Measurements from ENCODE around the gene WNT11. TPM values are rescaled to one million over a fixed set of nuclear protein-coding genes. Genes with fewer than 3 reads are reported as not detected.
A peak's percentile ranks its signal among the peaks of the same experiment; 100 is the strongest.

Gene WNT11
- total RNA-seq, 3 donors from 2014 or later (not counting 1 experiment from before 2014, with no cell fraction given) = 0.47 to 1.3 (median 0.80) TPM

DNA sequence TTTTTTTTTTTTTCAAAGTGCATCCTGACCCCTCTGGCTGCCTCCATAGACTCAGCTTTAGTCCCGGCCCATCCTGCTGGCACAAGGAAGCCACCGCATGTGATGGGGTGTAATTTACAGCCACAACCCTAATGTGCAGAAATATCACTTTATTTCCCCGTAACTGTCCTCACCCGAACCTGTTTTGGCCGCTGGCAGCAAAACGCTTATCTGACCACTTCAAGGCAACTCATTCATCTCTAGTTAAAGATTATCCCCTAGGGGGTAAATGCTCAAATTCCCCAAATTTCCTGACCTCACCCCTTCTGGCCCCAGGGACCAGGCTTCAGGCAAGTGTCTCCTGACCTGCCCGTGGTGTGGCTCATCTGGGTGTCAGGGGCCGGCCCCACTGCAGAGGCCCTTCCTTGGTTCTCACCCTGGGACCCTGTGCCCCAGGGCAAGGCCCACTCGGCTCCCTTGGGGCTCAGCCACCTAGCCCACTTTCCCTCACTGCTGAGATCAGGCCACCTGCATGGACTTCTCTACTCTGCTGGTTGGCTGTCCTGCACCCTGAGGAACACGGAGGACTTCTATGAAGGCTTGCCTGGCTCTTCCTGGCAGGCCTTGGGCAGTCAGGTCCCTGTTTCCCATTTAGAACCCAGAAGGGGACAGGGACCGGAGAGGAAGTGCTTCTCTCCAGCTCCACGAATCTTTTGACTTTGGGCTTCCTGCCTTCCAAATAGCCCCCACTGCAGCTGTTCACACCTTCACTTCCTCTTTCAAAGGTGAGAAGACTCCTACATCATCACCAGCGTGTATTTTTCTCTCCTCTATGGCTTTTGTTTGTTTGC is 53.3 kb downstream of the WNT11 start:
- Histone ChIP-seq H3K36me3 (ENCODE audit: control insufficient read depth, insufficient read depth, low read length) (no peaks in the 10 kb centered on the region), H3K27me3 (ENCODE audit: control insufficient read depth, insufficient read depth, low read length) (no peaks in the 10 kb centered on the region), H3K4me3 (ENCODE audit: low read length) (peak overlapping the region; percentile 34), H3K9me3 (ENCODE audit: control insufficient read depth, insufficient read depth, low read length) (no peaks in the 10 kb centered on the region), H3K4me1 (ENCODE audit: control insufficient read depth, insufficient read depth, low read length) (peaks cover 30% of the 10 kb centered on the region), H3K27ac (ENCODE audit: low read length) (peak overlapping the region; percentile 55)
- peaks cover 36 to 38% of the 10 kb centered on the region in 2 donors for H3K4me1 Mint-ChIP-seq
- H3K27ac Mint-ChIP-seq = peak overlapping the region; percentile 88 to 92
- H3K9me3 Mint-ChIP-seq = no peaks in the 10 kb centered on the region
- peaks cover 0 to 2% of the 10 kb centered on the region in 2 donors for H3K27me3 Mint-ChIP-seq (ENCODE audit: low read depth in 2 of 2)
- intact Hi-C loops (cut with micrococcal nuclease) = loop anchor here (1.0 to 5.0 kb wide), 3 partner anchors 54 to 350 kb away; partner anchors contain the start of gene WNT11
- no peaks in the 10 kb centered on the region for H3K36me3 Mint-ChIP-seq
- H3K4me3 Mint-ChIP-seq = peak overlapping the region; percentile 84
- WGBS (ENCODE audit: insufficient coverage) = 31% methylated on average over 12 of the region's 13 CpGs
- TF ChIP-seq, protein P1, sequence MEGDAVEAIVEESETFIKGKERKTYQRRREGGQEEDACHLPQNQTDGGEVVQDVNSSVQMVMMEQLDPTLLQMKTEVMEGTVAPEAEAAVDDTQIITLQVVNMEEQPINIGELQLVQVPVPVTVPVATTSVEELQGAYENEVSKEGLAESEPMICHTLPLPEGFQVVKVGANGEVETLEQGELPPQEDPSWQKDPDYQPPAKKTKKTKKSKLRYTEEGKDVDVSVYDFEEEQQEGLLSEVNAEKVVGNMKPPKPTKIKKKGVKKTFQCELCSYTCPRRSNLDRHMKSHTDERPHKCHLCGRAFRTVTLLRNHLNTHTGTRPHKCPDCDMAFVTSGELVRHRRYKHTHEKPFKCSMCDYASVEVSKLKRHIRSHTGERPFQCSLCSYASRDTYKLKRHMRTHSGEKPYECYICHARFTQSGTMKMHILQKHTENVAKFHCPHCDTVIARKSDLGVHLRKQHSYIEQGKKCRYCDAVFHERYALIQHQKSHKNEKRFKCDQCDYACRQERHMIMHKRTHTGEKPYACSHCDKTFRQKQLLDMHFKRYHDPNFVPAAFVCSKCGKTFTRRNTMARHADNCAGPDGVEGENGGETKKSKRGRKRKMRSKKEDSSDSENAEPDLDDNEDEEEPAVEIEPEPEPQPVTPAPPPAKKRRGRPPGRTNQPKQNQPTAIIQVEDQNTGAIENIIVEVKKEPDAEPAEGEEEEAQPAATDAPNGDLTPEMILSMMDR (IDR thresholded peaks at IDR 0.05) = no peak
- ATAC-seq (peak; percentile 57 to 71 (median 66)), DNase-seq (peak in 1 of 2 donors; percentile 61)

DNA sequence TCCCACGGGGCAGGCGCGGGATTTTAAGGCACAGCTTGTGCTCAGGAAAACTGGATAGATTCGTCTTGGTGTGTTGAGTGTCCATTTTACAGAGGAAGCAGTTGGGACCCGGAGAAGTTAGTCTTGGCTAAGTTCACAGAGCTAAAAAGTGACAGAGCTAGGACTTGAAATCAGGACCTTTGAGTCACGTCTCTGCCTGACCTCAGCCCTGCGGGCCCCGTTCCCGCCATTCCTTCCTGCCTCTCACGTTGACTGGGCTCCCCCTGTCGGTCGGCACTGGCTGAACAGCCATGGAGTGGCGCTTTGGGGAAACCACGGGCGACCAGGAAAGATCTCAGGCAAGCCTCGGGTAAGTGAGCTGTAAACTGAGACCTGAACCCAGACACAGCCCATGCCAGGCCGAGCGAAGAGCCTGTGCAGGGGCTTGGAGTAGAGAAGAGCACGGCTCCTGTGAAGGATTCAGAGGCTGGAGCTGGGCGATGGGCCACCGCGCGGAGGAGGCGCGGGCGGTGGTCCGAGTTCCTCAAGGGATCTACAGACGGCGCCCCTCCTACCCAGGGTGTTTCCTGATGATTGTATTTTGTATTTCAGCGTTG is 54.1 kb downstream of the WNT11 start:
- Histone ChIP-seq H3K4me1 (ENCODE audit: control insufficient read depth, insufficient read depth, low read length) (peaks cover 30% of the 10 kb centered on the region), H3K36me3 (ENCODE audit: control insufficient read depth, insufficient read depth, low read length) (no peaks in the 10 kb centered on the region), H3K27ac (ENCODE audit: low read length) (no peak overlapping the region), H3K27me3 (ENCODE audit: control insufficient read depth, insufficient read depth, low read length) (no peaks in the 10 kb centered on the region), H3K4me3 (ENCODE audit: low read length) (peak overlapping the region; percentile 34), H3K9me3 (ENCODE audit: control insufficient read depth, insufficient read depth, low read length) (no peaks in the 10 kb centered on the region)
- intact Hi-C loops (cut with micrococcal nuclease) = loop anchor here (1.0 to 5.0 kb wide), 3 partner anchors 55 to 349 kb away; partner anchors contain the start of gene WNT11
- Mint-ChIP-seq H3K27ac (peak overlapping the region; percentile 88 to 92), H3K9me3 (no peaks in the 10 kb centered on the region), H3K4me1 (peaks cover 36 to 38% of the 10 kb centered on the region in 2 donors), H3K4me3 (peak overlapping the region; percentile 84), H3K27me3 (ENCODE audit: low read depth in 2 of 2) (peaks cover 0 to 2% of the 10 kb centered on the region in 2 donors), H3K36me3 (no peaks in the 10 kb centered on the region)
- TF ChIP-seq, protein P1 (IDR thresholded peaks at IDR 0.05) = peak; percentile 85
- ATAC-seq = peak; percentile 82 to 85 (median 83)
- peak; percentile 73 to 85 for DNase-seq
- WGBS (ENCODE audit: insufficient coverage) = 15% methylated on average over 24 of the region's 30 CpGs

DNA sequence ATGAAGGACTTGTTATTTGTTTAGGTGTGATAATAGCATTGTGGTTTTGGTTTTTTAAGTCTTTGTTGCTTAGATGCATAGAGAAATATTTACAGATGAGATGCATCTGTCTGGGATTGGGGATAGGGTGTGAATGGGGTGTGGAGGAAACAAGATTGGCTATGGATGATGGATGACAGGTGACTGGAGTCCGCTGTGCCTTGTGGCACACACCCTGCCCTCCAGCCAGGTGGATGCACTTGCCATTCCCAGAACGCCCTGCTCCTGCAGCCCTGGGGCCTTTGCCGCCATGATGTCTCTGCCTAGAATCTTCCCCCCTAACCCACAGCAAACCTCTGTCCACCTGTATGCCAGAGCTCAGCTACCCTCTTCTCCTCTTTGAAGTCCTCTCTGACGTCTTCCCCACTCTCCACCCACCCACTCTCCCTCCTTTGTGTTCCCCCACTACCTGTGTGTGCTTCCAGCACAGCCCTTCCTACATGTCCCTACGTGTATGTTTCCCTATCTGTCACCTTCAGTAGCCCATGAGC is 54.7 kb downstream of the WNT11 start:
- Histone ChIP-seq H3K27ac (ENCODE audit: low read length) (no peak overlapping the region), H3K27me3 (ENCODE audit: control insufficient read depth, insufficient read depth, low read length) (no peaks in the 10 kb centered on the region), H3K4me3 (ENCODE audit: low read length) (no peak overlapping the region), H3K36me3 (ENCODE audit: control insufficient read depth, insufficient read depth, low read length) (no peaks in the 10 kb centered on the region), H3K4me1 (ENCODE audit: control insufficient read depth, insufficient read depth, low read length) (peaks cover 30% of the 10 kb centered on the region), H3K9me3 (ENCODE audit: control insufficient read depth, insufficient read depth, low read length) (no peaks in the 10 kb centered on the region)
- ATAC-seq (no peak), DNase-seq (no peak)
- H3K27me3 Mint-ChIP-seq (ENCODE audit: low read depth in 2 of 2) = peaks cover 0 to 2% of the 10 kb centered on the region in 2 donors
- H3K27ac Mint-ChIP-seq = peak overlapping the region; percentile 88 to 92
- 85% methylated on average over 5 of the region's 5 CpGs for WGBS (ENCODE audit: insufficient coverage)
- intact Hi-C loops (cut with micrococcal nuclease) = loop anchor here (1.0 to 5.0 kb wide), 3 partner anchors 56 to 349 kb away; partner anchors contain the start of gene WNT11
- H3K4me1 Mint-ChIP-seq = peaks cover 36 to 37% of the 10 kb centered on the region in 2 donors
- H3K36me3 Mint-ChIP-seq = no peaks in the 10 kb centered on the region
- no peaks in the 10 kb centered on the region for H3K9me3 Mint-ChIP-seq
- peak overlapping the region; percentile 84 for H3K4me3 Mint-ChIP-seq
- TF ChIP-seq, protein P1 (IDR thresholded peaks at IDR 0.05) = no peak

Data from natural killer cell (primary cell).